Breast epithelium (tissue), 4 donors: ENCODE results near the gene PTGIR. TPM values are rescaled to one million over a fixed set of nuclear protein-coding genes. Genes with fewer than 3 reads are reported as not detected.

Source experiments
- DNase-seq, 2 donors: peaks; one replicate each; pipeline ENCODE4 v3.0.0-alpha.2; 2019; ENCODE audit warnings: low spot score in 2 of 2
- H3K27ac ChIP-seq, 2 donors: fragments of 200-600 bp; sonication (generic) in 1 of 2; one replicate each; pipeline ENCODE4 v1.5.1; 2016 to 2019; ENCODE audit warnings: mild to moderate bottlenecking in 1 of 2
- H3K27me3 ChIP-seq, 2 donors: fragments of 200-600 bp; sonication (generic) in 1 of 2; one replicate each; pipeline versions ENCODE4 v1.5.1 to v1.6.0; 2017 to 2019; ENCODE audit warnings: control low read depth in 1 of 2, mild to moderate bottlenecking in 1 of 2
- H3K36me3 ChIP-seq: fragments of 200-600 bp; one replicate; pipeline ENCODE4 v1.5.1; 2019
- H3K4me1 ChIP-seq, 2 donors: fragments of 200-600 bp; sonication (generic); one replicate each; pipeline ENCODE4 v1.5.1; 2016 to 2019; ENCODE audit warnings: control low read depth in 1 of 2
- H3K4me3 ChIP-seq, 3 donors: fragments of 200-600 bp; sonication (generic); 1 replicate in 2 of 3; 2 replicates in 1 of 3; pipeline ENCODE4 v1.5.1; 2016 to 2019; ENCODE audit warnings: mild to moderate bottlenecking in 3 of 3, moderate library complexity in 2 of 3
- H3K9me3 ChIP-seq, 2 donors: fragments of 200-600 bp; sonication (generic) in 1 of 2; one replicate each; pipeline ENCODE4 v1.5.1; 2016 to 2019; ENCODE audit warnings: control low read depth in 1 of 2
- CTCF ChIP-seq, 3 donors: fragments of 450-650 bp; IDR thresholded peaks; one replicate each; pipeline ENCODE4 v1.5.1; 2016 to 2017; ENCODE audit warnings: antibody characterized with exemption in 3 of 3, mild to moderate bottlenecking in 3 of 3, moderate library complexity in 3 of 3
- POLR2A ChIP-seq: fragments of 450-650 bp; IDR thresholded peaks from one replicate; pipeline ENCODE4 v1.6.1; 2016; ENCODE audit warnings: antibody characterized with exemption, mild to moderate bottlenecking, moderate library complexity
- POLR2AphosphoS5 ChIP-seq, 3 donors: sonication (generic); formaldehyde crosslinking; IDR thresholded peaks; one replicate each; pipeline ENCODE4 v1.6.1; 2017; ENCODE audit warnings: antibody characterized with exemption in 3 of 3
- intact Hi-C: fragments of 100-400 bp; cut with DNase I; formaldehyde crosslinking; loops from one replicate; pipeline ENCODE4 v1.15.1; 2023; ENCODE audit warnings: low total_unique reads
- total RNA-seq, 3 donors: library from RNA; depleted of rRNA; stranded (reverse); fragments of >200 nt; gene quantifications; one replicate each; pipeline ENCODE4 v1.1.0, GENCODE V29; 2016

PTGIR gene
- total RNA-seq, 3 donors from 2014 or later, result 0.29 to 6.9 (median 1.3) TPM

- H3K9me3 ChIP-seq, result no peaks in the 10 kb centered on the region
- TF ChIP-seq POLR2A (no peak), POLR2AphosphoS5 (IDR thresholded peaks at IDR 0.05) (no peak), CTCF (IDR thresholded peaks at IDR 0.05) (no peak)
- H3K36me3 ChIP-seq, result no peaks in the 10 kb centered on the region
- H3K4me3 ChIP-seq, result no peak overlapping the region
- H3K27ac ChIP-seq, result no peak overlapping the region
- intact Hi-C loops, result no loop called here
- peaks cover 4 to 10% of the 10 kb centered on the region in 2 donors for H3K4me1 ChIP-seq
- DNase-seq, result no peak
- H3K27me3 ChIP-seq, result no peaks in the 10 kb centered on the region
Observed at GRCh38 chr19:46613525-46613924, 11.4 kb downstream of the PTGIR start.

GRCh38 chr19:46611776-46612175 is 13.1 kb downstream of the PTGIR start:
- H3K4me3 ChIP-seq, result no peak overlapping the region
- H3K36me3 ChIP-seq, result no peaks in the 10 kb centered on the region
- no peak for TF ChIP-seq POLR2AphosphoS5 (IDR thresholded peaks at IDR 0.05)
- TF ChIP-seq CTCF (IDR thresholded peaks at IDR 0.05), result no peak
- no peaks in the 10 kb centered on the region for H3K9me3 ChIP-seq
- DNase-seq, result no peak
- intact Hi-C loops, result no loop called here
- H3K27ac ChIP-seq, result peak overlapping the region in 1 of 2 donors; percentile 12
- H3K27me3 ChIP-seq, result no peaks in the 10 kb centered on the region
- H3K4me1 ChIP-seq, result peaks cover 3% of the 10 kb centered on the region in 2 donors

GRCh38 chr19:46610851-46611770 is 13.8 kb downstream of the PTGIR start:
- Histone ChIP-seq H3K27me3 (no peaks in the 10 kb centered on the region), H3K27ac (peak overlapping the region; percentile 12 to 29), H3K36me3 (no peaks in the 10 kb centered on the region), H3K9me3 (no peaks in the 10 kb centered on the region), H3K4me3 (no peak overlapping the region), H3K4me1 (no peaks in the 10 kb centered on the region)
- intact Hi-C loops, result no loop called here
- DNase-seq, result no peak
- no peak for TF ChIP-seq POLR2AphosphoS5 (IDR thresholded peaks at IDR 0.05)
- no peak for TF ChIP-seq CTCF (IDR thresholded peaks at IDR 0.05)
- no peak for TF ChIP-seq POLR2A

GRCh38 chr19:46610413-46610775 is 14.5 kb downstream of the PTGIR start:
- H3K4me1 ChIP-seq, result no peaks in the 10 kb centered on the region
- no peak overlapping the region for H3K4me3 ChIP-seq
- no peak for TF ChIP-seq POLR2AphosphoS5 (IDR thresholded peaks at IDR 0.05)
- no peak for TF ChIP-seq CTCF (IDR thresholded peaks at IDR 0.05)
- no peak for TF ChIP-seq POLR2A
- no peaks in the 10 kb centered on the region for H3K9me3 ChIP-seq
- H3K27me3 ChIP-seq, result no peaks in the 10 kb centered on the region
- DNase-seq, result no peak
- intact Hi-C loops, result no loop called here
- H3K36me3 ChIP-seq, result no peaks in the 10 kb centered on the region
- peak overlapping the region in 1 of 2 donors; percentile 29 for H3K27ac ChIP-seq
